GM12865 (cell line): ENCODE data around the gene EPAS1.

Source experiments
- DNase-seq: peaks from one replicate; pipeline ENCODE4 v3.0.0; 2010; ENCODE audit warnings: low read depth
- H3K4me3 ChIP-seq: 2 replicates; pipeline ENCODE4 v1.5.1; 2011; ENCODE audit warnings: mild to moderate bottlenecking, low read depth, low read length, control low read depth
- CTCF ChIP-seq: IDR thresholded peaks from 2 replicates; pipeline ENCODE4 v1.5.1; 2011; ENCODE audit warnings: low read length, control low read depth, low read depth, inconsistent platforms; ENCODE audit not compliant: insufficient read depth; ENCODE audit errors: missing control alignments

EPAS1 gene

DNA sequence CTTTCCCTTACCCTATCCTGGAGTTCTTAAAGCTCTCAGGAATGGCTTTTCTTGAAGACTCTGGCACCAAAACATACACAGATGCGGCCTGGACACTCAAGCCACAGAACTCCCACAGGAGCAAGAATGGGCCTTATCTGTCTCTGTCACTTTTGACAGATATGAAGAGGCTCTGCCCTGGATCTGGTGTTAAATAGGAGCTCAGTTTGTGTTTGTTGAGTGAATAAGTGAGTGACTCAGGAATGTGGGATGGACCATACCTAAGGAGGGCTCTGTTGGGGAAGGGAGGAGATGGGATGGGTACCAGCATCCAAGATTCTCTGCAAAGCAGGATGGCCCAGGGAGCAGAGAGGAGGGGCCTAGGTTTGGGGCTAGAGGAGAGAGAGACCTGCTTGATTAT, 33.9 kb upstream of the EPAS1 start:
- no peak for TF ChIP-seq CTCF
- DNase-seq = no peak
- no peak overlapping the region for H3K4me3 ChIP-seq

GRCh38 chr2:46264447-46264846, 32.8 kb upstream of the EPAS1 start:
- no peak for TF ChIP-seq CTCF
- DNase-seq = no peak
- no peak overlapping the region for H3K4me3 ChIP-seq

GRCh38 chr2:46266134-46266533, 31.1 kb upstream of the EPAS1 start:
- no peak for DNase-seq
- TF ChIP-seq CTCF = no peak
- H3K4me3 ChIP-seq = no peak overlapping the region

DNA sequence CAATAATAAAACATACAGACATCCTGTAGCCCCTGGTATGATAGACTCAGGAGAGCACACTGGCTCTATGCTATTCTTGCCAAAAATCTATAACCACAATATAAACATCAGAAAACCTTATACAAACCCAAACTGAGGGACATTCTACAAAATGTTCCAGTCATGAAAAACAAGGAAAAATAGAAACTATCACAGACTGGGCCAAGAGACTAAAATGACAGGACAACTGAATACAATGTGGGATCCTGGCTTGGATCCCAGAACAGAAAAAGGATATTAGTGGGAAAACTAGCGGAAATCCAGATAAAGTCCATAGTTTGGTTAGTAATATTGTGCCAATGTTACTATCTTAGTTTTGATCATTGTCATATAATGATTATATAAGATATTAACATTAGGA, 29.6 kb upstream of the EPAS1 start:
- no peak for TF ChIP-seq CTCF

GRCh38 chr2:46268196-46268595, 29.0 kb upstream of the EPAS1 start:
- TF ChIP-seq CTCF = no peak
- peak; percentile 21 for DNase-seq
- no peak overlapping the region for H3K4me3 ChIP-seq

More for the DNA sequence above, 29.6 kb upstream of the EPAS1 start:
- no peak for DNase-seq
- no peak overlapping the region for H3K4me3 ChIP-seq

DNA sequence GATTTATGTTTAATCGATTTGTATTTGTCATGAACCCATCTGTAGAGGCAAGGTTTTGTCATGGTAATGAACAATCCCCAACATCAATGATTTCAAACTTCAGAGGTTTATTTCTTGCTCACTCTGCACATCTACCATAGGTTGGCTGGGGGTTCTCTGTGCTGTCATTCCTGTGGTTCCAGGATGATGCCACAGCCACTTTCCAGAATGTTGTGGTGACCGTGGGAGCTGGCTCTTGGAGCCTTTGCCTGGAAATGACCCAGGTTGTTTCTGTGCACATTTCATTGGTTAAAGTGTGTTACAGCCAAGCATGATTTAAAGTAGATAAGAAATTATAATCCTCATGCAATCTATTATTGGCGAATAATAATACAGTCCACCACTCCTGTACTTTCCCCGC, 28.2 kb upstream of the EPAS1 start:
- DNase-seq = no peak
- H3K4me3 ChIP-seq = no peak overlapping the region
- no peak for TF ChIP-seq CTCF

DNA sequence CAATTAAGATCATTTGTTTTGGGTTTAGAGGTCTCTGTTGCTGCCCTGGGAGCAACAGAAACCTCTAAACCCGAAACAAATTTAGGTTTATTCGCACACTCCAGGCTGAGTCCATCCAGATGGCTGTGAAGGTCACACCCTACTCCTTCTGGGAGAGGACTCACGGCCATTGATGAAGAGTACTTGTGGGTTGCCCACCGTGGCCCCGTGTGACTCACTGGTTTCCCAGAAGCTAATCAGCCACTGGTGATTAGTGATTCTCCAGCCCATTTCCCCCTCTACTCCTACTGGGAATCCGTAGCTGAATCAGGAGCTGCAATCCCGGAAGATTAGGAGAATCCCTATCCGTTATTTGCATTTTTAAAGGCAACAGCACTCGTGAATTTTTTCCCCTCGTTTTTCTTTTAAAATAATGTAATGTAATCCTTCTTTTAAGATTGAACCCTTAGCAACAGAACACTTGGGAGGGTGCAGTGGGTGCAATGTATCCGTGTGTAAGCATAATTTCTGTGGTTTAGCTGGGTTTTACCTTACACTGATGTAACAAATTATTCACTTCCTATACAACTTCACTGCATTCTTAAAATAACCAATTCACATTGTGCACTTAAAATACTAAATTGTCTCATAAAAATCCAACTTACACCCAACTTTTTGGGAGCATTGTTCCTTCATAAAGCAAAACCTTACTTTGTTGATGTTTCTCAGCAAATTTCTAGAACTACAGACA, 27.5 kb upstream of the EPAS1 start:
- no peak for DNase-seq
- H3K4me3 ChIP-seq = no peak overlapping the region
- no peak for TF ChIP-seq CTCF
